ENCODE data around the gene ZMIZ1. TPM values are rescaled to one million over a fixed set of nuclear protein-coding genes. Genes with fewer than 3 reads are reported as not detected.

ZMIZ1 gene
- total RNA-seq, 1 experiment from 2014 or later: 42.3 TPM

DNA sequence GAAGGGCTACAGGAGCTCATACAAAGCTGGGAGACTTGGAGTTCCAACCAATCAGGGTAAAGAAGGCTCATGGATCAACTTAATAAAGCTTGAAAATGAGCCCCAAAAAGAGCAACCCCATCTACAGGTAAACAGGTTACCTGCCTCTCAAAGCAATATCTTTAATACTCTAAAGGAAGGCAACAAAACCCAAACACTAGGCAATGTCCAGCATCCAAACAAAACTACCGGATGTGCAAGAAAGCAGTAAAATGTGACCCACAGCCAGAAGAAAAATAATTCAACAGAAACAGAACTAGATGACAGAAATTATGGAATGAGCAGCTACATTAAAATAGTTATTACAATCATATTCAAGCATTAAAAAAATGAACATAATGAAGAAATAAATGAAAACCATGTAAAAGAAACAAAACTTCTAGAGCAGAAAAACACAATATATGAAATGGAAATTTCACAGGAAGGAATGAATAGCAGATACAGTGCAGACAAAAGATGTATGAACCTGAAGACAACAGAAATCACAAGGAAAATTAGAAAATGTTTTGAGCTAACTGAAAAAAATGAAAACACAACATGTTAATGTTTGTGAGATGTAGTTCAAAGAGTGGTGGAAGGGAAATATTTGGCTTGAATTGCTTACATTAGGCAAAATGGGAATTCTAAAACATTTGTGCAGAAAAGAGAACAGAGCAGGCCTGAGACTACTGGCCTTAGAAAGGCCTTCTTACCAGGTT lies 30.5 kb upstream of the ZMIZ1 start:
- DNase-seq: no peak
- H3K4me3 ChIP-seq (ENCODE audit: low read depth, low read length): no peak overlapping the region
- Mint-ChIP-seq H3K4me1 (ENCODE audit: low read depth, unreplicated experiment) (peaks cover 21% of the 10 kb centered on the region), H3K9me3 (ENCODE audit: unreplicated experiment) (no peaks in the 10 kb centered on the region), H3K4me3 (ENCODE audit: unreplicated experiment) (no peak overlapping the region), H3K36me3 (ENCODE audit: insufficient read depth, unreplicated experiment) (no peaks in the 10 kb centered on the region), H3K27ac (ENCODE audit: unreplicated experiment) (no peak overlapping the region), H3K27me3 (ENCODE audit: insufficient read depth, unreplicated experiment) (no peaks in the 10 kb centered on the region)
- ChIA-PET POLR2A (no interaction called here), CTCF (no interaction called here)
- H3K36me3 ChIP-seq (ENCODE audit: control insufficient read depth, insufficient read depth, low read length): no peaks in the 10 kb centered on the region
- TF ChIP-seq, protein P1, sequence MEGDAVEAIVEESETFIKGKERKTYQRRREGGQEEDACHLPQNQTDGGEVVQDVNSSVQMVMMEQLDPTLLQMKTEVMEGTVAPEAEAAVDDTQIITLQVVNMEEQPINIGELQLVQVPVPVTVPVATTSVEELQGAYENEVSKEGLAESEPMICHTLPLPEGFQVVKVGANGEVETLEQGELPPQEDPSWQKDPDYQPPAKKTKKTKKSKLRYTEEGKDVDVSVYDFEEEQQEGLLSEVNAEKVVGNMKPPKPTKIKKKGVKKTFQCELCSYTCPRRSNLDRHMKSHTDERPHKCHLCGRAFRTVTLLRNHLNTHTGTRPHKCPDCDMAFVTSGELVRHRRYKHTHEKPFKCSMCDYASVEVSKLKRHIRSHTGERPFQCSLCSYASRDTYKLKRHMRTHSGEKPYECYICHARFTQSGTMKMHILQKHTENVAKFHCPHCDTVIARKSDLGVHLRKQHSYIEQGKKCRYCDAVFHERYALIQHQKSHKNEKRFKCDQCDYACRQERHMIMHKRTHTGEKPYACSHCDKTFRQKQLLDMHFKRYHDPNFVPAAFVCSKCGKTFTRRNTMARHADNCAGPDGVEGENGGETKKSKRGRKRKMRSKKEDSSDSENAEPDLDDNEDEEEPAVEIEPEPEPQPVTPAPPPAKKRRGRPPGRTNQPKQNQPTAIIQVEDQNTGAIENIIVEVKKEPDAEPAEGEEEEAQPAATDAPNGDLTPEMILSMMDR (IDR thresholded peaks at IDR 0.05; ENCODE audit: insufficient read depth in 1 of 2, low read depth in 1 of 2, low read length in 1 of 2, severe bottlenecking in 1 of 2, unreplicated experiment in 1 of 2): no peak
- intact Hi-C loops (cut with micrococcal nuclease; ENCODE audit: unreplicated experiment): no loop called here
- no TSS peak for BruUV-seq (replicated peaks)
- H3K9me3 ChIP-seq: no peaks in the 10 kb centered on the region
- no peaks in the 10 kb centered on the region for H3K27me3 ChIP-seq (replicated peaks; ENCODE audit: control insufficient read depth, insufficient read depth, low read length)
- no peaks in the 10 kb centered on the region for H3K4me1 ChIP-seq

DNA sequence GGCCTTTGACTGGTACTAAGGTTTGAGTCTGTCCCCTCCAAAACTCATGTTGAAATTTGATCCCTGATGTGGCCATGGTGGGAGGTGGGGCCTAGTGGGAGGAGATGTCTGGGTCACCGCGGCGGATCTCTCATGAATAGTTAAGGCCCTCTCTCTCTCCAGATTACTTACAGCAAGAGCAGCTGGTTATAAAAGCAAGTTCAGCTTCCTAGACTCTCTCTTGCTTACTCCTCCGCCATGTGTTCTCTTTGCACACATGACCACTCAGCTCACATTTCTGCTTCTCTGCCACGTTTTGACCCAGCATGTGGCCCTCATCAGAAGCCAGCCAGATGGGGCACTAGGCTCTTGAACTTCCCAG lies 29.9 kb upstream of the ZMIZ1 start:
- H3K36me3 ChIP-seq (ENCODE audit: control insufficient read depth, insufficient read depth, low read length): no peaks in the 10 kb centered on the region
- no peaks in the 10 kb centered on the region for H3K27me3 Mint-ChIP-seq (ENCODE audit: insufficient read depth, unreplicated experiment)
- H3K4me3 ChIP-seq (ENCODE audit: low read depth, low read length): no peak overlapping the region
- no peak overlapping the region for H3K4me3 Mint-ChIP-seq (ENCODE audit: unreplicated experiment)
- no peaks in the 10 kb centered on the region for H3K4me1 ChIP-seq
- ChIA-PET CTCF (interaction anchor here (0.6 kb wide), 1 partner anchor 10 kb away, joined by 3 read pairs; no protein-coding TSS in a partner anchor), POLR2A (no interaction called here)
- TF ChIP-seq, protein P1 (IDR thresholded peaks at IDR 0.05; ENCODE audit: insufficient read depth in 1 of 2, low read depth in 1 of 2, low read length in 1 of 2, severe bottlenecking in 1 of 2, unreplicated experiment in 1 of 2): no peak
- intact Hi-C loops (cut with micrococcal nuclease; ENCODE audit: unreplicated experiment): no loop called here
- H3K27me3 ChIP-seq (replicated peaks; ENCODE audit: control insufficient read depth, insufficient read depth, low read length): no peaks in the 10 kb centered on the region
- no peaks in the 10 kb centered on the region for H3K9me3 Mint-ChIP-seq (ENCODE audit: unreplicated experiment)
- H3K36me3 Mint-ChIP-seq (ENCODE audit: insufficient read depth, unreplicated experiment): no peaks in the 10 kb centered on the region
- no peak for DNase-seq
- peaks cover 21% of the 10 kb centered on the region for H3K4me1 Mint-ChIP-seq (ENCODE audit: low read depth, unreplicated experiment)
- BruUV-seq (replicated peaks): no TSS peak
- no peaks in the 10 kb centered on the region for H3K9me3 ChIP-seq
- H3K27ac Mint-ChIP-seq (ENCODE audit: unreplicated experiment): no peak overlapping the region

DNA sequence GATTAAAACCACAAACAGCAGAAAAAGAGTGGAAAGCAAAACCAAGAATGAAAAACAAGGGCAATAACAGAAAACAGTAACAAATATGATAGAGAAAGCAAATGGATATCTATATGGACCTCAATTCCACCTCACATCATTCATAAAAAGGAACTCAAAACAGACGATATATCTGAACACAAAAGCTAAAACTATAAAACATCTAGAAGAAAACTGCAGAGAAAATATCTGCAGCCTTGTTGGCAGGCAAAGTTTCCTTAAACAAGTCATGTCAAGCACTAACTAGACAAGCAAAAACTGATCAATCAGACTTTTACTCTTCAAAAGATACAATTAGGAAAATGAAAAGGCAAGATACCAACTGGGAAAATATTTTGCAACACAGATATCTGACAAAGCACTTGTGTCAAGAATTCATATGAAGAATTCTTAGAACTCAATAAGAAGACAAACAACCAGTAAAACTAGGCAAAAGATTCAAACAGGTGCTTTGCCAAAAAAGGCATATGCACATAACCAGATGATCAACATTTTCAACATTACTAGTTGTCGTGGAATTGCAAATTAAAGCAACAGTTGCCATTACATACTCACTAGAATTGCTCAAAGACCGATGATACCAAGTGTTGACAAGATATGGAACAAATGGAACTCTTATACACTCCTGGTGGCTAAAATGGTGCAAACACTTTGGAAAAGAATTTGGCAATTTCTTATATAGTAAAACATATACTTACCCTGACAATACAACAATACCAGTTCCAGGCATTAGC lies 25.9 kb upstream of the ZMIZ1 start:
- peaks cover 21% of the 10 kb centered on the region for H3K4me1 Mint-ChIP-seq (ENCODE audit: low read depth, unreplicated experiment)
- POLR2A ChIA-PET: no interaction called here

More for the DNA sequence above, 25.9 kb upstream of the ZMIZ1 start:
- no TSS peak for BruUV-seq (replicated peaks)
- CTCF ChIA-PET: no interaction called here
- TF ChIP-seq, protein P1 (IDR thresholded peaks at IDR 0.05; ENCODE audit: insufficient read depth in 1 of 2, low read depth in 1 of 2, low read length in 1 of 2, severe bottlenecking in 1 of 2, unreplicated experiment in 1 of 2): no peak
- no peak overlapping the region for H3K4me3 ChIP-seq (ENCODE audit: low read depth, low read length)
- no peaks in the 10 kb centered on the region for H3K36me3 ChIP-seq (ENCODE audit: control insufficient read depth, insufficient read depth, low read length)
- no peaks in the 10 kb centered on the region for H3K27me3 Mint-ChIP-seq (ENCODE audit: insufficient read depth, unreplicated experiment)
- no peaks in the 10 kb centered on the region for H3K9me3 ChIP-seq
- DNase-seq: no peak
- intact Hi-C loops (cut with micrococcal nuclease; ENCODE audit: unreplicated experiment): no loop called here
- H3K4me1 ChIP-seq: peaks cover 1% of the 10 kb centered on the region; the same call in 1 of the 2 replicates
- no peaks in the 10 kb centered on the region for H3K36me3 Mint-ChIP-seq (ENCODE audit: insufficient read depth, unreplicated experiment)
- H3K9me3 Mint-ChIP-seq (ENCODE audit: unreplicated experiment): no peaks in the 10 kb centered on the region
- no peaks in the 10 kb centered on the region for H3K27me3 ChIP-seq (replicated peaks; ENCODE audit: control insufficient read depth, insufficient read depth, low read length)
- no peak overlapping the region for H3K4me3 Mint-ChIP-seq (ENCODE audit: unreplicated experiment)
- no peak overlapping the region for H3K27ac Mint-ChIP-seq (ENCODE audit: unreplicated experiment)

Data from Caco-2 (cell line).